GM10248 (cell line): ENCODE results near the gene MPP3.

Experiments
- CTCF ChIA-PET: fragments of 300-600 bp; sonication (Branson Sonifier 250); formaldehyde crosslinking; extraction: SDS; loops from one replicate; lab custom pipeline; 2021; ENCODE audit warnings: antibody characterized with exemption; lab: Yijun Ruan, JAX
- POLR2A ChIA-PET: fragments of 350-650 bp; sonication (Branson Sonifier 250); formaldehyde crosslinking; extraction: SDS; loops from one replicate; lab custom pipeline; 2020; ENCODE audit warnings: antibody characterized with exemption; lab: Yijun Ruan, JAX
- DNase-seq: peaks from one replicate; pipeline ENCODE4 v3.0.0; 2012; ENCODE audit errors: extremely low spot score
- TF ChIP-seq, protein P1 (sequence below): IDR thresholded peaks from 2 replicates; pipeline ENCODE4 v1.5.1; 2012; ENCODE audit warnings: mild to moderate bottlenecking, low read depth; ENCODE audit errors: extremely low read depth, missing control alignments, control extremely low read depth

The MPP3 gene

GRCh38 chr17:43840814-43841213 is 7.9 kb upstream of the MPP3 start:
- ChIA-PET CTCF (interaction anchor here (1.1 to 1.6 kb wide), 4 partner anchors 11 to 151 kb away, joined by 3 read pairs; no protein-coding TSS in a partner anchor), POLR2A (interaction anchor here (0.7 kb wide), 1 partner anchor 17 kb away, joined by 3 read pairs; no protein-coding TSS in a partner anchor)
- TF ChIP-seq, protein P1, sequence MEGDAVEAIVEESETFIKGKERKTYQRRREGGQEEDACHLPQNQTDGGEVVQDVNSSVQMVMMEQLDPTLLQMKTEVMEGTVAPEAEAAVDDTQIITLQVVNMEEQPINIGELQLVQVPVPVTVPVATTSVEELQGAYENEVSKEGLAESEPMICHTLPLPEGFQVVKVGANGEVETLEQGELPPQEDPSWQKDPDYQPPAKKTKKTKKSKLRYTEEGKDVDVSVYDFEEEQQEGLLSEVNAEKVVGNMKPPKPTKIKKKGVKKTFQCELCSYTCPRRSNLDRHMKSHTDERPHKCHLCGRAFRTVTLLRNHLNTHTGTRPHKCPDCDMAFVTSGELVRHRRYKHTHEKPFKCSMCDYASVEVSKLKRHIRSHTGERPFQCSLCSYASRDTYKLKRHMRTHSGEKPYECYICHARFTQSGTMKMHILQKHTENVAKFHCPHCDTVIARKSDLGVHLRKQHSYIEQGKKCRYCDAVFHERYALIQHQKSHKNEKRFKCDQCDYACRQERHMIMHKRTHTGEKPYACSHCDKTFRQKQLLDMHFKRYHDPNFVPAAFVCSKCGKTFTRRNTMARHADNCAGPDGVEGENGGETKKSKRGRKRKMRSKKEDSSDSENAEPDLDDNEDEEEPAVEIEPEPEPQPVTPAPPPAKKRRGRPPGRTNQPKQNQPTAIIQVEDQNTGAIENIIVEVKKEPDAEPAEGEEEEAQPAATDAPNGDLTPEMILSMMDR, result no peak
- no peak for DNase-seq

DNA sequence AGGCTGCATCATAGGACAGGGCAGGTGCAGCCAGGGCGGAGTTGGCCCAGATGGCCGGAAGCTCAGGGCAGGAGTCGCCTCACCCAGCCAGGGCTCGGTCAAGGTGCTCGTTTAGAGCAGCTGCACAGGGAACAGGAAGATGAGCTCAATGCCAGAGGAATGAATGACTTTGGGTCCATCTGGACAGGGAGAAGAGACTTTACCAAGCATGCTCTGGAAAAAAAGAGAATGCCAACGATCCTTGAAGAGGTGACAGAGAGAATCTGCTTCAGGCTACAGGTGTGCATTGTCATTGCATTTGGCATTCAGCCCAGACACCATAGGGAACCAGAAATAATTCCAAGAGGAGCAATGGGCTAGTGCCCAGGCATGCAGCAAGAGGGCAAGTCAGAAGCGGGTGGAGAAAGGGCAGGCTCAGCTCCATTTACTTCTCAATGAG is 6.7 kb upstream of the MPP3 start:
- ChIA-PET POLR2A (no interaction called here), CTCF (interaction anchor here (1.5 kb wide), 1 partner anchor 150 kb away, joined by 3 read pairs; no protein-coding TSS in a partner anchor)
- no peak for DNase-seq
- TF ChIP-seq, protein P1, result no peak

DNA sequence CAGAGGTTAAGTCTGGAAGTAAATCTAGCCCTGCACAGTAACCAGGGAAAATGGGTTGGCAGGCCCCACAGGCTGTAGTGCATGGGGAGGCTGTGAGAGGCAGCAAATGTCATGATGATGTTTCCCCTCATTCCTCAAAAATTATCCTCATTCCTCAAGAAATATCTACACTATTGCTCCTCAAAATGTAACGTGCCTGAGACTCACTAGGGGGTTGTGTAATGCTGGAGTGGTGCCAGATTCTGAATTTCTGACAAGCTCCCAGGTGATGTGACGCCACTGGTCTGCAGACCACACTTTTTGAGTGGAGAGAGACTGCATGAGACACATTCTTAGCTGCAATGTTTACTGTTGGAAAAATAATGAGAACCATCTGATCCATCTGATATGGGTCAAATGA is 1.2 kb upstream of the MPP3 start:
- ChIA-PET CTCF (interaction anchor here (1.2 kb wide), 1 partner anchor 11 kb away, joined by 5 read pairs; no protein-coding TSS in a partner anchor), POLR2A (no interaction called here)
- TF ChIP-seq, protein P1, result no peak
- DNase-seq, result no peak

GRCh38 chr17:43832168-43832975 is 574 bp downstream of the MPP3 start:
- CTCF ChIA-PET, result interaction anchor here (8.1 kb wide), 1 partner anchor 14 kb away, joined by 44 read pairs; the partner anchor contains the start of gene CD300LG
- DNase-seq, result no peak
- POLR2A ChIA-PET, result no interaction called here
- TF ChIP-seq, protein P1, result no peak

DNA sequence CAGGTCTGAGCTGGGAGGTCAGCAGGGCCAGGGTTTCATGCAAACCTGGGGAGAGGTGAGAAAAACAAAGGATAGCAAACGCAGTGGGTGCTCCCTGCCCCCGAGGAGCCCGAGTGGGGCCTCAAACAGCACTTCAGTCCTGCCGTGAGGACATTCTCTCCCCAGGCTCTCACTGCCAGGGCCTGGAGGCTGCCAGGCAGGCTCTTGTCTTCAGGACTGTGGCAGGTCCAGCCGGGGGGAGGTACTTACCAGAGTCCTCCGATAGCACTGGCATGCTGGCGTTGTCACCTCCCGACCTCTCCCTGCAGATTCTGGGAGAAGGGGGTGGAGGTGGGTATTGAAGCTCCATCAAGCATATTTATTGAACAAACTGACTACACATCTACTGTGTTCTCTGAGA is 1.3 kb downstream of the MPP3 start:
- CTCF ChIA-PET, result interaction anchor here (1.5 to 8.1 kb wide), 2 partner anchors 14 to 47 kb away, joined by 3 to 44 read pairs; partner anchors contain the start of gene CD300LG
- TF ChIP-seq, protein P1, result no peak
- DNase-seq, result no peak
- POLR2A ChIA-PET, result no interaction called here

DNA sequence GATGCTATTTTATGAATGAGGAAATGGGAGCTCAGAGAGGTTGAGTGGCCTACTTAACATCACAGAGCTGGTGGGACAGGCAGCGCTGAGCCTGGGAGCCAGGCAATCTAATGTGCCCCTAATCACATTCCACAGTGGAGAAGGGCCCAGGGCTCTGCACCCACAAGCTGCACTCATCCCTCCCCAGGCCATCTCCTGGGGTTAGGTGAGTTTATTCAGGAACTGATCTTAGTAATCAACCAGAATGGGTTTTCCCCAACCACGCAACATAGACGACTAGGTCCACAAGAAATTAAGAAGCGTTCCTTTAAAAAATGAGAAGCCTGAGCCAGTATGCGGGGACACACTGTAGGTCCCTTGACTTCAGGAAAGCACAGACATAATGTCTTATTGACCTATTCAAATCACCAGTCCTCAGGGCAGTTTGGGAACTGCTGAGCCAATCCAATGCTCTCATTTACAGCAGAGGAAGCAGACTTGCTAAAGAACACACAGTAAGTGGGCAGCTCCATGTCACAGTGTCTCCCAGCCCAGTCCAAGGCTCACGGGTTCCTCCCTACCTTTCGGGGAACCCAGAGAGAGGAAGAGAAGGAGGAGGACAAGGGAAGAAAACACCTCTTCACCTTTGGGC is 2.3 kb downstream of the MPP3 start:
- TF ChIP-seq, protein P1, result no peak
- no peak for DNase-seq
- POLR2A ChIA-PET, result no interaction called here
- CTCF ChIA-PET, result interaction anchor here (1.5 to 8.1 kb wide), 2 partner anchors 15 to 48 kb away, joined by 3 to 44 read pairs; partner anchors contain the start of gene CD300LG
